GM18873 (cell line): Measurements from ENCODE around the gene ZNF837.
"Not testable (repeated sequence)": the region's sequence is repeated elsewhere in the genome, so short reads cannot be mapped to it uniquely, and the experiment has no call there.

ENCODE experiments used
- ATAC-seq: cut with Tn5 transposase; IDR thresholded peaks from one replicate; pipeline ENCODE4 v1.9.1; 2021; ENCODE audit warnings: mild to moderate bottlenecking, moderate library complexity, moderate number of reproducible peaks; ENCODE audit not compliant: unreplicated experiment, low FRiP score

The ZNF837 gene

DNA sequence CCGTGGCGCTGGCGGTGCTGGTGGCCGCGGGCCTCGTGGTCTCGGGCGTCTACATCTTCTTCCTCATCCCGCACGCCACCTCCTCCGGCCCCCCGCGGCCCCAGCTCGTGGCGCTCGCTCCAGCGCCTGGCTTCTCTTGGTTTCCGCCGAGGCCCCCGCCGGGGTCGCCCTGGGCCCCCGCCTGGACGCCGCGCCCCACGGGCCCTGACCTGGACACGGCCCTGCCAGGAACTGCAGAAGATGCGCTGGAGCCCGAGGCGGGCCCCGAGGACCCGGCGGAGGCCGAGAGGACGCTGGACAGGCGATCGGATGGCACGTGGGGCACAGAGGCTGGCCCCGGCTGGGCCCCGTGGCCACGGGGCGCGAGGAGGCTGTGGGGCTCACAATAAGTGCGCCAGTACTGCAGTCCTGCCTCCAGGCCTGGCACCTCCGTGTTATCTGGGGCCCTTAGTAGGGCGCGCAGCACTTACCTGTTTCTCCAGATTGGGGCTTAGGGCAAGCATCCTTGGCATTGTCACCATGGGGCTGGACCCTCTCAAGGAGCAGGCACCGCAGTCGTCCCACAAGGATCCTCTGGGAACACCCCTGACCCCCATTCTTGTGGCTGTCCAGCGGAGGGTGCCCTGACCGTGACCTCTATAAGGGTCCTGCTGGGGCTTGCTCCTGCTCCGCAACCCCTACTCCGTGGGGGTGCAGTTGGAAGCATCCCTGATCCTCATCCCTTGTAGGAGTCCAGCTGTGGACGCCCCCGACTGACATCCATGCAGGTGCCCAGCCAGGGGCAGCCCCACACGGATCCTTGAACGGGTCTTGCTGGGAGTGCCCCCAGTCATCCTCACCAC is 16.1 kb upstream of the ZNF837 start:
- ATAC-seq: no peak

- no peak for ATAC-seq
These were observed 15.3 kb upstream of the ZNF837 start for GRCh38 chr19:58395979-58396627.

- no peak for ATAC-seq
These were observed 14.6 kb upstream of the ZNF837 start, which contains the start of gene RNF225 for GRCh38 chr19:58395220-58395978. Gene RNF225, plus strand, starts transcription at chr19:58395656. Its CDS starts 434 bp downstream, at chr19:58396090.

GRCh38 chr19:58394821-58395219 is 14.0 kb upstream of the ZNF837 start:
- ATAC-seq: no peak

- no peak for ATAC-seq
These were observed 12.8 kb upstream of the ZNF837 start for GRCh38 chr19:58393725-58394033.

GRCh38 chr19:58392945-58393724 is 12.3 kb upstream of the ZNF837 start:
- no peak for ATAC-seq

DNA sequence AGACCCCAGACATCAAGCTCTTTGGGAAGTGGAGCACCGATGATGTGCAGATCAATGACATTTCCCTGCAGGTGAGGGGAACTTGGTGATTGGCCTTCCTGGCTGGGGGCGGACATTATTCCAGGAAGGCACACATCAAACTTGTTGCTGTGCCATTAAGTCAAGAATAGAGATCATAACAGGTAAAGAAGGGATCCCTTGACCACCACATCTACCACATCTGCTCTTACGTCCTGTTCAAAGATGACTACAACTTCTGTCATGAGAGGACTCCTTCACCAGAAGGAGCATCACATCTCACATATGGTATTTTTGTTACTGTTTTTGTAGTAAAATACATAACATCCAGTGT is 7.3 kb upstream of the ZNF837 start:
- ATAC-seq: no peak

- no peak for ATAC-seq
These were observed 6.7 kb upstream of the ZNF837 start for GRCh38 chr19:58387338-58388174.

GRCh38 chr19:58386576-58387337 is 5.9 kb upstream of the ZNF837 start, which contains the start of gene RPS5:
Gene RPS5, plus strand, starts transcription at chr19:58387269. Its CDS starts 869 bp downstream, at chr19:58388138.
- ATAC-seq: peak; percentile 77

DNA sequence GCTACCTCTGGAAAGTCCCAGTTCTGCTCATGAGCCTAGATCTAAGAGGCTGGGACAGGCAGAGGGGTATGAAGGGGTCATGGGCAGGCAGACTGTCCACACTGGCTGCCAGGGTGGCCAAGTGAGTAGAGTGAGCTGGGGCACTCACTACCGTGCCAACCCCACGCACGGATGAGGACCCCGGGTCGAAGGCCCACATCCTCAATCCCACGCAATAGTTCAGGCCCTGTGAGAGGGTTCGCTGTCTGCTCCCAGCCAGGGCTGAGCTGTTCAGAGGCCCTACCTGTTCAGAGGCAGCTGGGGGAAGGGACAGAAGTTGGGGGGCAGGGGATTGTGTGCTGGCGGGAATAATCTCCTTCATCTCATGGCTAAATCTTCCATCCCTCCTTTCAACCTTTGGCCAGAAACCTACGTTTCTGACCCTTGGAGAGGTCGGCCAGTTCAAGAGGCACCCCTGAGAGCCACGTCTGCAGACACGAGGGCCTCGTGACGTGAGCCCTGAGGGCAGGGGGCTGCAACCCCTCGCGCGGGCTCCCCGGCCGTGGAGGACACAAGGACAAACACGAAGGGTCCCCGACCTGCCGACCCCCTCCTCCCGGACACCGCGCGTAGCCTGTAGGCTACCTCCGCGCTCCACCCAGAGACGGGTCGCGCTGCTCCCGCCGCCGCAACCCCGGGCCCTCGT is 5.2 kb upstream of the ZNF837 start:
- ATAC-seq: no peak

DNA sequence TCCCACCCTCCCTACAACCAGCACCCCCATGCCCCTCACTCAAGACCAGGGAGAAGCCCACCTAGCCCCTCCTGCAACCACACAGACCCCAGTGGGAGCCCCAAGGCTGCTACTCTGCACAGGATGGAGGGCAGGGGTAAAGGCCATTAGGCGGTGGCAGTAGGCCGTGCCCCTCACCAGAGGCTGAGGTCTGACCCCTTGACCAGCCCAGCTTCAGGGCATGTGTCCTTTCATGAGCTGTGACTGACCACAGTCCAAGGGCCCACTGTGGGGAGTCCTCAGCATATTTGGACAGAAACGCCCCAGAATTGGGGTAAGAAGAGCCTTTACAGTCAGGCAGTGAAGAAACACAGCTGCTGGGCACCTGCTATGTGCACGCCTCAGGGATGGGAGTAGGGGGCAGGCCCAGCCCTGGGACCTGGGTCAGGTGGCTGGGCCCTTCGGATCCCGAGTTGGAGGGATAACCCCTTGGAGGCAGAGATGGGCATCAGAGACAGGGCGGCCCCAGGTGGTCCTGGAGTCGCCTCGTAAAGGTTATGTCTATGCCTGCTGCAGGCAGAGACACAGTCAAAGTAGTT is 4.6 kb upstream of the ZNF837 start:
- no peak for ATAC-seq

DNA sequence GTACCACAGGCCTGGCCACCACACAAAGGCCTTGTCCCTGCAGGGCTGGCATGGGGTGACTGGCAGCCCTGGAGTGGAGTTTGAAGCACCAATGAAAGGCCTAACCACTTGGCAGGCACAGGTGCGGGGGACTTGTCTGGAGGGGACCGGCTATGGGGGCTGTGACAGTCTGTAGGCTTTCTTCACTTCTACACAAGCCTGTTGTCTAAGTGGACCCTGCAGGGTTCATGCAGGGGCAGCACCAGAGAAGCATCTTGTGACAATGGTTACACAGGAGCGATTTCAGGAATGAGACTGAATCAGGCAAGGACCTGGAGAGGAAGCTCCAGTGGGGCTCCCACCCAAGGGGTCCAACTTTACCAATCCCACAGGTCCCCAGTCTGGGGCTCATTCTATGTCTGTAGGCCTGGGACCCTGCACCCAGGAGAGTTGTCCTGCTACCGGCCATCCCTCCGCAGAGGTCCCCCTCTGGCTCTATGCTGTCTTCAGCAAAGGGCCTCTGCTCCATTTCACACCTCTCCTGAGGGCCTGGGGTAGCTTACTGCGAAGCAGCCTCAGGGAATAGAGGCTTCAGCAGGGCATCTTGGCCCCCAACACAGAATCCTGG is 2.3 kb upstream of the ZNF837 start:
- no peak for ATAC-seq

GRCh38 chr19:58381460-58382212 is 806 bp upstream of the ZNF837 start:
- ATAC-seq: no peak

DNA sequence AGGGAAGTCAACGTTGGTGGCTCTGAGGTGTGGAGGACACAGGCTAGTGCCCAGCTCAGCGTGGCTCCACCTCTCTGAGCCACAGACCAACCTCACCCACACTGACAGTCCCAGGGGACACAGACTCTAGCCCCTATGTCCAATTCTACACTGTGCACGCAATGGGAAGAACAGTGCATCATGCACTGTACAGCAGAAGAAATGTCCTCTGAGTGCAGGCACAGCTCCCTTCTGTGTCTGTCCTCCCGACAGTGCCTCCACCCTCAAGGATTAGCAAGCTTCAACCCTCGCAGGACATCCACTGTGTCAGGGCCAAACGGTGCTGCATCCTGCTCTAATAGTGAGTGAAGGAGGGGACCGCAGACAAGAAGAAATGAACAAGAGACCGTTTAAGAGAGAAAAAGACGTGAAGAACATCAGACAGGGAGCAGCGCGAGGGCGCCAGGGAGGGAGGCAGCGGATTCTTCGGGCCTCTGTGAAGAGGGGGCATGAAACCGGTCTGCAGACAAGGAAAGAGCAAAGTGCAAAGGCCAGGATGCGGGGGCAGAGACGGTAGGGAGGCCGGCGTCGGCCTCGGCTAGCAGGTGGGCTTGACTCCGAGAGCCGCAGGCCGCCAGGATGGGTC is 681 bp downstream of the ZNF837 start:
- ATAC-seq: no peak

- no peak for ATAC-seq
These were observed 1.6 kb downstream of the ZNF837 start for GRCh38 chr19:58379246-58379645.

- not testable (repeated sequence) for ATAC-seq
These were observed 4.1 kb downstream of the ZNF837 start for GRCh38 chr19:58376724-58377123.
